GM21528 (cell line): ENCODE results near the gene RNF25.

Experiments used
- ATAC-seq: cut with Tn5 transposase; IDR thresholded peaks from one replicate; pipeline ENCODE4 v1.9.1; 2021; ENCODE audit warnings: mild to moderate bottlenecking, moderate library complexity; ENCODE audit not compliant: unreplicated experiment, low FRiP score

Gene RNF25

GRCh38 chr2:218627939-218628338 is 43.9 kb downstream of the RNF25 start:
- no peak for ATAC-seq

GRCh38 chr2:218626369-218626768 is 45.4 kb downstream of the RNF25 start:
- ATAC-seq: no peak

GRCh38 chr2:218623366-218623705 is 48.5 kb downstream of the RNF25 start:
- no peak for ATAC-seq

- ATAC-seq: no peak
Measured at GRCh38 chr2:218622606-218623365, 49.0 kb downstream of the RNF25 start.

- ATAC-seq: no peak
Measured at GRCh38 chr2:218621007-218621406, 50.8 kb downstream of the RNF25 start.

GRCh38 chr2:218618102-218618860 is 53.5 kb downstream of the RNF25 start:
- ATAC-seq: no peak

- no peak for ATAC-seq
Measured at GRCh38 chr2:218615868-218616315, 55.9 kb downstream of the RNF25 start.
